Liver (tissue), 9 donors: ENCODE results near the gene SH3PXD2A. TPM values are rescaled to one million over a fixed set of nuclear protein-coding genes. Genes with fewer than 3 reads are reported as not detected.

Source experiments
- DNase-seq: peaks from one replicate; pipeline ENCODE4 v3.0.0-alpha.2; 2017; ENCODE audit warnings: low spot score
- H3K27ac ChIP-seq, 2 donors: one replicate each; pipeline ENCODE4 v1.7.0; 2013; ENCODE audit warnings: inconsistent platforms in 2 of 2, low read length in 2 of 2, control low read depth in 1 of 2, low read depth in 1 of 2, mild to moderate bottlenecking in 1 of 2
- H3K27me3 ChIP-seq, 4 donors: one replicate each; pipeline versions ENCODE4 v1.6.1 to v1.7.0; 2013; ENCODE audit warnings: low read length in 3 of 4, inconsistent platforms in 1 of 4, mild to moderate bottlenecking in 1 of 4, moderate library complexity in 1 of 4; ENCODE audit not compliant: control insufficient read depth in 4 of 4, insufficient read depth in 4 of 4
- H3K36me3 ChIP-seq, 4 donors: one replicate each; pipeline versions ENCODE4 v1.6.1 to v1.7.0; 2013; ENCODE audit warnings: low read length in 3 of 4, mild to moderate bottlenecking in 3 of 4, low read depth in 1 of 4, moderate library complexity in 1 of 4; ENCODE audit not compliant: control insufficient read depth in 4 of 4, insufficient read depth in 3 of 4
- H3K4me1 ChIP-seq, 4 donors: one replicate each; pipeline versions ENCODE4 v1.6.1 to v1.7.0; 2013; ENCODE audit warnings: low read length in 3 of 4, mild to moderate bottlenecking in 3 of 4, moderate library complexity in 1 of 4; ENCODE audit not compliant: control insufficient read depth in 4 of 4, insufficient read depth in 4 of 4
- H3K4me3 ChIP-seq, 3 donors: one replicate each; pipeline versions ENCODE4 v1.6.1 to v1.7.0; 2013; ENCODE audit warnings: low read length in 3 of 3, control low read depth in 1 of 3, low read depth in 1 of 3, mild to moderate bottlenecking in 1 of 3
- H3K9ac ChIP-seq, 2 donors: one replicate each; pipeline ENCODE4 v1.7.0; 2013; ENCODE audit warnings: low read length in 2 of 2, mild to moderate bottlenecking in 2 of 2, moderate library complexity in 2 of 2, control low read depth in 1 of 2, low read depth in 1 of 2
- H3K9me3 ChIP-seq, 4 donors: one replicate each; pipeline versions ENCODE4 v1.6.1 to v1.7.0; 2013; ENCODE audit warnings: low read length in 3 of 4; ENCODE audit not compliant: control insufficient read depth in 4 of 4
- ATF3 ChIP-seq: IDR thresholded peaks from 2 replicates; pipeline ENCODE4 v1.6.1; 2016; ENCODE audit warnings: antibody characterized with exemption
- CTCF ChIP-seq: fragments of 150-350 bp; IDR thresholded peaks from 2 replicates; pipeline ENCODE4 v1.5.1; 2017; ENCODE audit warnings: improper control_type of control experiment, low read depth, low read length; ENCODE audit not compliant: missing input control
- EGR1 ChIP-seq, 2 donors: IDR thresholded peaks; 2 replicates each; pipeline ENCODE4 v1.6.1; 2016 to 2018; ENCODE audit warnings: antibody characterized with exemption in 2 of 2, low read depth in 2 of 2
- FOXA2 ChIP-seq: IDR thresholded peaks from 2 replicates; pipeline ENCODE4 v1.6.1; 2016; ENCODE audit warnings: antibody characterized with exemption
- HNF4A ChIP-seq, 2 donors: conservative IDR thresholded peaks; 2 replicates each; pipeline ENCODE4 v1.6.1; 2016; ENCODE audit warnings: antibody characterized with exemption in 2 of 2, mild to moderate bottlenecking in 2 of 2
- HNF4G ChIP-seq: IDR thresholded peaks from 2 replicates; pipeline ENCODE4 v1.6.1; 2016; ENCODE audit warnings: antibody characterized with exemption
- JUND ChIP-seq, 2 donors: IDR thresholded peaks; 2 replicates each; pipeline ENCODE4 v1.6.1; 2016; ENCODE audit warnings: antibody characterized with exemption in 2 of 2
- MAX ChIP-seq: IDR thresholded peaks from 2 replicates; pipeline ENCODE4 v1.6.1; 2016; ENCODE audit warnings: antibody characterized with exemption
- NR2F2 ChIP-seq: IDR thresholded peaks from 2 replicates; pipeline ENCODE4 v1.6.1; 2016; ENCODE audit warnings: antibody characterized with exemption
- RAD21 ChIP-seq, 2 donors: IDR thresholded peaks; 2 replicates each; pipeline ENCODE4 v1.6.1; 2016; ENCODE audit warnings: antibody characterized with exemption in 2 of 2, mild to moderate bottlenecking in 2 of 2
- REST ChIP-seq: IDR thresholded peaks from 2 replicates; pipeline ENCODE4 v1.6.1; 2016; ENCODE audit warnings: antibody characterized with exemption, mild to moderate bottlenecking
- RXRA ChIP-seq, 2 donors: IDR thresholded peaks; 2 replicates each; pipeline ENCODE4 v1.6.1; 2017 to 2018; ENCODE audit warnings: antibody characterized with exemption in 2 of 2, mild to moderate bottlenecking in 1 of 2
- SP1 ChIP-seq: IDR thresholded peaks from 2 replicates; pipeline ENCODE4 v1.6.1; 2018; ENCODE audit warnings: antibody characterized with exemption, mild to moderate bottlenecking
- TAF1 ChIP-seq: conservative IDR thresholded peaks from 2 replicates; pipeline ENCODE4 v1.6.1; 2016; ENCODE audit warnings: antibody characterized with exemption, mild to moderate bottlenecking
- YY1 ChIP-seq: IDR thresholded peaks from 2 replicates; pipeline ENCODE4 v1.6.1; 2016; ENCODE audit warnings: antibody characterized with exemption, mild to moderate bottlenecking
- ZBTB33 ChIP-seq: IDR thresholded peaks from 2 replicates; pipeline ENCODE4 v1.6.1; 2016; ENCODE audit warnings: antibody characterized with exemption
- WGBS: extraction: QIAGEN DNeasy Blood & Tissue Kit; methylation state at CpG from one replicate; pipeline ENCODE4 v1.1.7; 2013; 5-methylcytosine and 5-hydroxymethylcytosine counted together
- polyA plus RNA-seq, 2 donors: library from polyadenylated mRNA; stranded (reverse) in 1 of 2; unstranded in 1 of 2; fragments of 200-250 nt in 1 of 2; fragments of >200 nt in 1 of 2; fragmentation: Nextera tagmentation in 1 of 2; extraction: Ambion mirVana in 1 of 2; gene quantifications; one replicate each; pipeline versions ENCODE4 v1.2.1 to v1.2.3, GENCODE V29; 2013 to 2015
- total RNA-seq, 2 donors: library from RNA; depleted of rRNA; stranded (reverse); fragments of >200 nt; gene quantifications; one replicate each; pipeline ENCODE4 v1.2.3, GENCODE V29; 2014
- donor health status: healthy.
- donor health status: healthy.
- donor health status: healthy.
- donor health status: healthy.
- donor health status: healthy.

The SH3PXD2A gene
- total and polyA plus RNA-seq, 4 donors: 0.82 to 5.5 (median 3.9) TPM

GRCh38 chr10:103699611-103700435, 155.6 kb downstream of the SH3PXD2A start:
- TF ChIP-seq RAD21 (IDR thresholded peaks at IDR 0.05): no peak
- no peak for TF ChIP-seq JUND (IDR thresholded peaks at IDR 0.05)
- no peak for TF ChIP-seq FOXA2
- no peak for TF ChIP-seq CTCF
- no peak for TF ChIP-seq EGR1 (IDR thresholded peaks at IDR 0.05; ENCODE audit: low read depth in 2 of 2)
- no peak for TF ChIP-seq HNF4G
- TF ChIP-seq REST: no peak
- TF ChIP-seq TAF1: no peak
- TF ChIP-seq ATF3: no peak
- no peak for TF ChIP-seq NR2F2
- H3K27ac ChIP-seq: no peak overlapping the region
- no peak overlapping the region for H3K4me3 ChIP-seq
- no peaks in the 10 kb centered on the region for H3K9me3 ChIP-seq
- H3K36me3 ChIP-seq: no peaks in the 10 kb centered on the region
- WGBS: 90% methylated on average over 10 of the region's 10 CpGs
- no peaks in the 10 kb centered on the region for H3K4me1 ChIP-seq
- H3K27me3 ChIP-seq: no peaks in the 10 kb centered on the region
- H3K9ac ChIP-seq: no peak overlapping the region
- no peak for DNase-seq

- Histone ChIP-seq H3K4me3 (no peak overlapping the region), H3K9me3 (no peaks in the 10 kb centered on the region), H3K9ac (no peak overlapping the region), H3K4me1 (no peaks in the 10 kb centered on the region), H3K27me3 (no peaks in the 10 kb centered on the region), H3K27ac (no peak overlapping the region), H3K36me3 (no peaks in the 10 kb centered on the region)
- 96% methylated on average over 4 of the region's 4 CpGs for WGBS
- no peak for DNase-seq
- no peak for TF ChIP-seq NR2F2
- TF ChIP-seq SP1: no peak
- no peak for TF ChIP-seq CTCF
- TF ChIP-seq TAF1: no peak
- no peak for TF ChIP-seq HNF4A (conservative IDR thresholded peaks at IDR 0.05)
- TF ChIP-seq FOXA2: no peak
- TF ChIP-seq HNF4G: no peak
- no peak for TF ChIP-seq YY1
- TF ChIP-seq ATF3: no peak
- no peak for TF ChIP-seq REST
- TF ChIP-seq RXRA (IDR thresholded peaks at IDR 0.05): no peak
- TF ChIP-seq ZBTB33: no peak
- no peak for TF ChIP-seq JUND (IDR thresholded peaks at IDR 0.05)
- no peak for TF ChIP-seq MAX
These were observed 157.1 kb downstream of the SH3PXD2A start for GRCh38 chr10:103698266-103698665.
